Trophoblast cell (in vitro differentiated cells and primary cell): Measurements from ENCODE around the gene ENTPD8.

Source experiments
- DNase-seq, 2 donors: peaks; one replicate each; pipeline ENCODE4 v3.0.0-alpha.2; 2016
- H2AFZ ChIP-seq: 2 replicates; pipeline ENCODE4 v1.6.1; 2013; ENCODE audit warnings: low read length, moderate library complexity, mild to moderate bottlenecking; ENCODE audit not compliant: insufficient read depth, poor library complexity
- H2AK5ac ChIP-seq: 2 replicates; pipeline ENCODE4 v1.6.1; 2013; ENCODE audit warnings: mild to moderate bottlenecking, low read length
- H2BK120ac ChIP-seq: 2 replicates; pipeline ENCODE4 v1.6.1; 2013; ENCODE audit warnings: low read length, mild to moderate bottlenecking, moderate library complexity; ENCODE audit not compliant: insufficient read depth, poor library complexity
- H2BK12ac ChIP-seq: 2 replicates; pipeline ENCODE4 v1.6.1; 2013; ENCODE audit warnings: mild to moderate bottlenecking, low read length, moderate library complexity
- H2BK5ac ChIP-seq: 2 replicates; pipeline ENCODE4 v1.6.1; 2013; ENCODE audit warnings: low read length, low read depth, moderate library complexity, mild to moderate bottlenecking; ENCODE audit not compliant: poor library complexity
- H3K14ac ChIP-seq: 2 replicates; pipeline ENCODE4 v1.6.1; 2013; ENCODE audit warnings: mild to moderate bottlenecking, low read length
- H3K18ac ChIP-seq: 2 replicates; pipeline ENCODE4 v1.6.1; 2013; ENCODE audit warnings: mild to moderate bottlenecking, low read length
- H3K23ac ChIP-seq: 2 replicates; pipeline ENCODE4 v1.6.1; 2013; ENCODE audit warnings: low read length
- H3K27ac ChIP-seq: 2 replicates; pipeline ENCODE4 v1.5.1; 2013; ENCODE audit warnings: low read depth, mild to moderate bottlenecking, inconsistent platforms, low read length, moderate library complexity
- H3K27me3 ChIP-seq: 2 replicates; pipeline ENCODE4 v1.6.1; 2013; ENCODE audit warnings: inconsistent platforms, mild to moderate bottlenecking, low read length, moderate library complexity; ENCODE audit not compliant: insufficient read depth
- H3K36me3 ChIP-seq, 2 experiments: 1 replicate in 1 of 2; 2 replicates in 1 of 2; pipeline ENCODE4 v1.6.1; 2013; ENCODE audit warnings: low read length in 2 of 2, mild to moderate bottlenecking in 2 of 2, moderate library complexity in 1 of 2; ENCODE audit not compliant: insufficient read depth in 2 of 2, control insufficient read depth in 1 of 2
- H3K4ac ChIP-seq: 2 replicates; pipeline ENCODE4 v1.6.1; 2013; ENCODE audit warnings: low read depth, mild to moderate bottlenecking, low read length, moderate library complexity
- H3K4me1 ChIP-seq, 2 experiments: 1 replicate in 1 of 2; 2 replicates in 1 of 2; pipeline ENCODE4 v1.6.1; 2013; ENCODE audit warnings: low read length in 2 of 2, mild to moderate bottlenecking in 2 of 2, moderate library complexity in 1 of 2; ENCODE audit not compliant: insufficient read depth in 2 of 2, control insufficient read depth in 1 of 2
- H3K4me2 ChIP-seq: 2 replicates; pipeline ENCODE4 v1.6.1; 2013; ENCODE audit warnings: inconsistent platforms, mild to moderate bottlenecking, low read length, moderate library complexity
- H3K4me3 ChIP-seq: 2 replicates; pipeline ENCODE4 v1.5.1; 2013; ENCODE audit warnings: mild to moderate bottlenecking, low read depth, low read length, inconsistent platforms
- H3K79me1 ChIP-seq: one replicate; pipeline ENCODE4 v1.6.1; 2013; ENCODE audit warnings: low read length
- H3K79me2 ChIP-seq: 2 replicates; pipeline ENCODE4 v1.6.1; 2013; ENCODE audit warnings: low read length, mild to moderate bottlenecking; ENCODE audit not compliant: control insufficient read depth, insufficient read depth, poor library complexity
- H3K9ac ChIP-seq: 2 replicates; pipeline ENCODE4 v1.6.1; 2013; ENCODE audit warnings: mild to moderate bottlenecking, low read length
- H3K9me3 ChIP-seq: 2 replicates; pipeline ENCODE4 v1.6.1; 2013; ENCODE audit warnings: low read depth, mild to moderate bottlenecking, control low read depth, inconsistent platforms, low read length; ENCODE audit not compliant: insufficient read depth
- H4K12ac ChIP-seq: 2 replicates; pipeline ENCODE4 v1.6.1; 2013; ENCODE audit warnings: low read depth, mild to moderate bottlenecking, low read length, moderate library complexity
- H4K8ac ChIP-seq: 2 replicates; pipeline ENCODE4 v1.6.1; 2013; ENCODE audit warnings: low read depth, mild to moderate bottlenecking, low read length, moderate library complexity
- H4K91ac ChIP-seq: one replicate; pipeline ENCODE4 v1.6.1; 2013; ENCODE audit warnings: low read depth, mild to moderate bottlenecking, low read length, moderate library complexity
- WGBS: extraction: QIAGEN DNeasy Blood & Tissue Kit; methylation state at CpG from one replicate; pipeline ENCODE4 v1.1.7; 2013; ENCODE audit warnings: missing lambda C conversion rate; ENCODE audit not compliant: insufficient read length, insufficient coverage; ENCODE audit errors: extremely low coverage; 5-methylcytosine and 5-hydroxymethylcytosine counted together

ENTPD8 gene

DNA sequence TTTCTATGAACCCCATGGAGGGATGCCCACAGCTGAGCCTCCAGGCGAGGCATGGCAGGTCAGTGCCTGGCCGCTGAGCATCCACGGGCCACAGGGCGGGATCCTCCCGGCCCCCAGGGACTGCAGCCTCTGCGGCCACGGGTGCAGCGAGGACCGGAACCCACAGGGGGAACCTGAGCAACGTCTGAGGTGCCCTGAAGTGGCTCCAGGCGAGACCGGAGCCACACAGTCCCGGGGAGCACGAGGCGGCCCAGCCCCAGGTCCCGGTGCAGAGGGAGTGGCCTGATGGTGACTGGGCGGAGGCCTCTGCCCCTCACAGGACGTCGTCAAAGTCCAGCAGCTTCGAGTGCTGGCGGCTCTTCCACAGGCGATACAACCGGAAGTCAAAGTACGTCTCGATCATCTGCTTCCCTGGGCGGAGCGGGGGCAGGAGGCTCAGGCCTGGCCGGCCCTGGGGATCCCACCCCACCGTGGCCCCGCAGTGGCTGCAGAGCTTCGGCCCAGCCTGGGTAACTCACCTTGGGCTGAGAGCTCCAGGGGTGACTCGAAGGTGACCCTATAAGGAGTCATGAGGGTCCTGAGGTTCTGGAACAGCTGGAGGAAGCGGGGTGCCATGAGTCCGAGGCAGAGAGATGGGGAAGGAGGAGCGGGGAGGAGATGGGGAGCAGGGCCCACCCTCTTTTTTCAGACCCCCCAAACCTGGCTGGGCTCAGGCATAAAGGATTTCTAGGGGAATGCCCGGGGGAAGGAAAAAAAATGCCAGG is 8.1 kb upstream of the ENTPD8 start:
- H3K79me1 ChIP-seq = peaks cover 3% of the 10 kb centered on the region
- H4K8ac ChIP-seq = no peak overlapping the region
- H3K27me3 ChIP-seq = no peaks in the 10 kb centered on the region
- no peak overlapping the region for H4K12ac ChIP-seq
- no peak overlapping the region for H4K91ac ChIP-seq
- no peak overlapping the region for H2BK120ac ChIP-seq
- H3K4ac ChIP-seq = no peak overlapping the region
- DNase-seq = no peak
- H3K9ac ChIP-seq = no peak overlapping the region
- no peak overlapping the region for H3K14ac ChIP-seq
- H2BK5ac ChIP-seq = no peak overlapping the region
- H3K23ac ChIP-seq = no peak overlapping the region
- H2BK12ac ChIP-seq = no peak overlapping the region
- H2AFZ ChIP-seq = no peak overlapping the region
- peaks cover 5 to 7% of the 10 kb centered on the region in 2 experiments for H3K4me1 ChIP-seq
- peaks cover 13 to 20% of the 10 kb centered on the region in 2 experiments for H3K36me3 ChIP-seq
- H3K79me2 ChIP-seq = no peaks in the 10 kb centered on the region
- WGBS = no CpG with 5 or more reads among the region's 36 CpGs
- no peak overlapping the region for H3K4me3 ChIP-seq
- H3K4me2 ChIP-seq = no peak overlapping the region
- H3K18ac ChIP-seq = no peak overlapping the region
- peaks cover 8% of the 10 kb centered on the region for H3K9me3 ChIP-seq
- H3K27ac ChIP-seq = no peak overlapping the region
- no peak overlapping the region for H2AK5ac ChIP-seq

DNA sequence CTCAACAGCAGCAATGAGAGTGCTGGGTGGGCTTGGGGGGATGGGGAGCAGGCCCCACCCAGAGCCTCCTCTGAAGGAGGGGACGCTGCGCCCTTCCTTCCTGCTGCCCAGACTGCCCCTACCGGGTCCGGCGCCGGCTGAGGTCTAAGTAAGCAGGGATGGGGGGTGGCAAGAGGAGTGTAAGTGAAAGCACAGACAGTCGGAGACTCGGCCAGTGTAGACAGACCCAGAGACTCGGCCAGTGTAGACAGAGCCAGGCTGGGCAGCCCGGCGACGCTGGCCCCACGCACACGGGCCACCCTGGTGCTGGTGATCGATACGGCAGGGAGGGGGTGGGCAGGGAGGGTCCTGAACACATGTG is 7.4 kb upstream of the ENTPD8 start:
- Histone ChIP-seq H3K23ac (no peak overlapping the region), H3K18ac (no peak overlapping the region), H2BK5ac (no peak overlapping the region), H3K27me3 (no peaks in the 10 kb centered on the region), H3K9me3 (peaks cover 8% of the 10 kb centered on the region), H3K4me1 (peaks cover 4 to 5% of the 10 kb centered on the region in 2 experiments), H3K4ac (no peak overlapping the region), H2AFZ (no peak overlapping the region), H3K79me2 (no peaks in the 10 kb centered on the region), H3K4me2 (no peak overlapping the region), H3K27ac (no peak overlapping the region), H3K14ac (no peak overlapping the region), H3K4me3 (no peak overlapping the region), H3K9ac (no peak overlapping the region), H2BK12ac (no peak overlapping the region), H3K36me3 (peaks cover 13 to 20% of the 10 kb centered on the region in 2 experiments), H4K91ac (no peak overlapping the region), H2AK5ac (no peak overlapping the region), H4K12ac (no peak overlapping the region), H4K8ac (no peak overlapping the region), H2BK120ac (no peak overlapping the region), H3K79me1 (peaks cover under 1% of the 10 kb centered on the region)
- no peak for DNase-seq
- WGBS = no CpG with 5 or more reads among the region's 16 CpGs

DNA sequence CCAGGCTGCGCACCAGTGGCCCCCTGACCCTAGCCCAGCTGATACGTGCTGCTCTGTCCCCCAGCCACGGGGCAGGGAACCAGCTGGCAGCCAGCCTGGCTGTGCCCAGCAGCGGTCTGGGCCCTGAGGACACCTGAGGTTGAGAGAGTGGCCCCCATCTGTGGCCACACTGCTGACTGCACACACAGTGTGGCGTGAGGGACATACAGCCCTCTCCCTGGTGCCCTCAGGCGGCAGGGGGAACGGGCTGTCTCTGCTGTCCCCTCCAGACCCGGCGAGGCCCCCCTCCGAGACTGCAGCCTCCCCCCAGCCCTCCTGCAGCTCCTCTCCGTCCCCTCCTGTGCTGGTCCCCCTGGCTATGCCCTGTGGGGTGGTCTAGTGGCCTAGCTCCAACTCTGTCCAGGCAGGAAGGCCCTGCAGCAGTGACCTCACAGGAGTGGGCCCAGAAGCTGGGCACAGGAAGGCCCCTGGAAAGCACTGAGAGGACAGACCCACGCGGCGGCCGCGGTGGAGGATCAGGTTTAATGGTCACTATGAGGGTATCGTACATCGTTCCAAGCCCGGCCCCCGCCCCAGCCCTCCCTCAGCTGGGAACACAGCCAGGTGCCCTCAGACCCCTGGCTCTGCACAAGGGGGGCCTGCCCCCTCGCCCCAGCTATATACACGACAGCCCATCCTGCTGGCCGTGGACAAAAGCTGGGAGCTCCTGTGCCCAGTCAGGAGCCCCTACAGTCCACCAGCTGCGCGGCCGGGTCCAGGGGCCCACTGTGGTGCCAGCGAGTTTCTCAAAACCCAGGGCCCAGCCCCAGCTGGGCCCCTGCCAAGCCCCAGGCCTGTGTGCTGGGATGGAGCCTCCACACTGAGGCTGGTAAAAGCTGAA is 6.8 kb upstream of the ENTPD8 start:
- no peaks in the 10 kb centered on the region for H3K4me1 ChIP-seq
- H2BK120ac ChIP-seq = no peak overlapping the region
- H3K4me2 ChIP-seq = no peak overlapping the region
- H4K12ac ChIP-seq = no peak overlapping the region
- no peak overlapping the region for H2BK5ac ChIP-seq
- no peak overlapping the region for H2BK12ac ChIP-seq
- H4K91ac ChIP-seq = no peak overlapping the region
- no peak overlapping the region for H2AFZ ChIP-seq
- H3K27ac ChIP-seq = no peak overlapping the region
- no peak overlapping the region for H3K4me3 ChIP-seq
- H3K9ac ChIP-seq = no peak overlapping the region
- no peak for DNase-seq
- H3K27me3 ChIP-seq = no peaks in the 10 kb centered on the region
- no peak overlapping the region for H3K14ac ChIP-seq
- no peak overlapping the region for H3K4ac ChIP-seq
- no peaks in the 10 kb centered on the region for H3K79me1 ChIP-seq
- no peak overlapping the region for H3K18ac ChIP-seq
- WGBS = no CpG with 5 or more reads among the region's 27 CpGs
- H3K79me2 ChIP-seq = no peaks in the 10 kb centered on the region
- no peak overlapping the region for H3K23ac ChIP-seq
- peaks cover 6% of the 10 kb centered on the region for H3K9me3 ChIP-seq
- peaks cover 13 to 17% of the 10 kb centered on the region in 2 experiments for H3K36me3 ChIP-seq
- H2AK5ac ChIP-seq = no peak overlapping the region
- H4K8ac ChIP-seq = no peak overlapping the region

DNA sequence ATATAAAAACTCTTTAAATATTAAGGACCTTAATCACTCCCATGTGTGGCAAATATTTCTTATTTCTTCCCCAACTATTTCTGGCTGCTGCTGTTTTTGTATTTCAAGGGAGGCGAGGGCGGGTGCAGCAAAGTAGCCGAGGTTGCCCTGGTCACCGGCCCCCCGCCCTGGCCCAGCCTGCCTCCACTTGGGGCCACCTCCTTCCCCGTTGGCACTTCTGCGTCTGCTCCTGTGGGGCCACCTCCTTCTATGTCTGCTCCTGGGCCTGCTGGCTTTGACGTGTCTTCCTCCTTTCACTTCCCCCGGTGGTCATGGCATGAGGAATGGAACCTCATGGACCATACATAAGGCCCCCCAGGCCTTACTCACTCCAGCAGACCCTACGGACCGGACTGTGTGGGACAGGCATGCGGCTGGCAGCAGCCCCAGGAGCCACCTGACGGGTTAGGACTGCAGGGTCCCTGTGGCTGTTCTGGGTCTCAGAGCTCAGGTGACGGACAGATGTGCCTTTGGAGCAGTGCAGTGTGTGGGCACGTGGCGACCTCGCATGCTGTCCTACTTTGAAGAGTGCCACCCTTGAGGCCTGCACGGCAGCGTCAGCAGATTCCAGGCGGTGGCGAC is 5.8 kb upstream of the ENTPD8 start:
- Histone ChIP-seq H2AK5ac (no peak overlapping the region), H4K8ac (no peak overlapping the region), H3K9ac (no peak overlapping the region), H3K4me2 (no peak overlapping the region), H3K36me3 (peaks cover 11% of the 10 kb centered on the region in 2 experiments), H3K27me3 (no peaks in the 10 kb centered on the region), H3K27ac (no peak overlapping the region), H3K79me2 (no peaks in the 10 kb centered on the region), H3K9me3 (peaks cover 6% of the 10 kb centered on the region), H3K14ac (no peak overlapping the region), H2BK5ac (no peak overlapping the region), H3K4me1 (no peaks in the 10 kb centered on the region), H4K12ac (no peak overlapping the region), H4K91ac (no peak overlapping the region), H3K23ac (no peak overlapping the region), H3K4me3 (no peak overlapping the region), H3K18ac (no peak overlapping the region), H3K4ac (no peak overlapping the region), H2BK120ac (no peak overlapping the region), H3K79me1 (no peaks in the 10 kb centered on the region), H2BK12ac (no peak overlapping the region), H2AFZ (no peak overlapping the region)
- no peak for DNase-seq
- WGBS = no CpG with 5 or more reads among the region's 21 CpGs
